SK-N-SH (cell line): ENCODE measurements around the gene CFAP99. TPM values are rescaled to one million over a fixed set of nuclear protein-coding genes. Genes with fewer than 3 reads are reported as not detected.

ENCODE experiments used
- CTCF ChIA-PET: fragments of 300-600, 350-600 bp; formaldehyde crosslinking; extraction: SDS; loops from one replicate; lab custom pipeline; 2021; lab: Yijun Ruan, JAX
- POLR2A ChIA-PET: fragments of 350-600 bp; sonication (Branson Sonifier 250); formaldehyde crosslinking; extraction: SDS; loops from one replicate; lab custom pipeline; 2020; ENCODE audit warnings: antibody characterized with exemption, inconsistent platforms; lab: Yijun Ruan, JAX
- DNase-seq: peaks from one replicate; pipeline ENCODE4 v3.0.0; 2012
- H2AFZ ChIP-seq: fragments of 200-600 bp; sonication (generic); 2 replicates; pipeline ENCODE4 v1.8.1; 2016; ENCODE audit warnings: antibody characterized with exemption, mild to moderate bottlenecking, low read depth
- H3F3A ChIP-seq: fragments of 200-600 bp; sonication (generic); replicated peaks from 2 replicates; pipeline ENCODE3; 2016; ENCODE audit warnings: antibody characterized with exemption, mild to moderate bottlenecking; ENCODE audit not compliant: insufficient read depth
- H3K27ac ChIP-seq, 2 experiments: fragments of 200-500 bp in 1 of 2; fragments of 200-600 bp in 1 of 2; sonication (Bioruptor generic) in 1 of 2; sonication (generic), shearing (Covaris generic) in 1 of 2; 2 replicates each; pipeline versions ENCODE4 v1.5.1 to v1.6.1; 2014 to 2016; ENCODE audit warnings: low read depth in 2 of 2, inconsistent platforms in 1 of 2, low read length in 1 of 2, mild to moderate bottlenecking in 1 of 2, mixed read lengths in 1 of 2
- H3K27me3 ChIP-seq: fragments of 200-600 bp; sonication (generic), shearing (Covaris generic); 2 replicates; pipeline ENCODE4 v1.6.1; 2016; ENCODE audit warnings: mixed run types; ENCODE audit not compliant: insufficient read depth
- H3K36me3 ChIP-seq, 2 experiments: fragments of 200-500 bp in 1 of 2; fragments of 200-600 bp in 1 of 2; sonication (Bioruptor generic) in 1 of 2; sonication (generic) in 1 of 2; replicated peaks in 1 of 2; 2 replicates each; pipeline versions ENCODE3 to v1.5.1; 2014 to 2016; ENCODE audit warnings: low read length in 1 of 2, mild to moderate bottlenecking in 1 of 2; ENCODE audit not compliant: insufficient read depth in 2 of 2, control insufficient read depth in 1 of 2
- H3K4me1 ChIP-seq, 2 experiments: fragments of 200-500 bp in 1 of 2; fragments of 200-600 bp in 1 of 2; sonication (Bioruptor generic) in 1 of 2; sonication (generic), shearing (Covaris generic) in 1 of 2; 2 replicates each; pipeline versions ENCODE4 v1.5.1 to v1.6.1; 2014 to 2016; ENCODE audit warnings: low read depth in 1 of 2, low read length in 1 of 2, mixed run types in 1 of 2; ENCODE audit not compliant: insufficient read depth in 2 of 2, control insufficient read depth in 1 of 2
- H3K4me2 ChIP-seq: fragments of 200-600 bp; sonication (generic), shearing (Covaris generic); 2 replicates; pipeline ENCODE4 v1.6.1; 2017; ENCODE audit warnings: mixed run types
- H3K4me3 ChIP-seq, 2 experiments: fragments of 200-500 bp in 1 of 2; fragments of 200-600 bp in 1 of 2; sonication (Bioruptor generic) in 1 of 2; sonication (generic), shearing (Covaris generic) in 1 of 2; 2 replicates each; pipeline versions ENCODE4 v1.5.1 to v1.8.1; 2014 to 2016; ENCODE audit warnings: low read depth in 2 of 2, inconsistent platforms in 1 of 2, low read length in 1 of 2, mild to moderate bottlenecking in 1 of 2, mixed read lengths in 1 of 2, moderate library complexity in 1 of 2
- H3K79me2 ChIP-seq: fragments of 200-600 bp; sonication (generic); 2 replicates; pipeline ENCODE4 v1.8.1; 2017; ENCODE audit warnings: mild to moderate bottlenecking; ENCODE audit not compliant: insufficient read depth
- H3K9ac ChIP-seq: fragments of 200-600 bp; sonication (generic); 2 replicates; pipeline ENCODE4 v1.6.1; 2017; ENCODE audit warnings: mixed run types
- H3K9me2 ChIP-seq: fragments of 200-600 bp; sonication (generic); 2 replicates; pipeline ENCODE4 v1.6.1; 2017; ENCODE audit warnings: mixed run types
- H3K9me3 ChIP-seq: fragments of 200-600 bp; sonication (generic); 2 replicates; pipeline ENCODE4 v1.6.1; 2017; ENCODE audit warnings: mixed run types, mild to moderate bottlenecking, moderate library complexity
- H4K20me1 ChIP-seq: fragments of 200-600 bp; sonication (generic); 2 replicates; pipeline ENCODE4 v1.6.1; 2017; ENCODE audit warnings: mild to moderate bottlenecking, mixed run types; ENCODE audit not compliant: insufficient read depth
- EZH2phosphoT487 ChIP-seq: fragments of 200-600 bp; sonication (generic); IDR thresholded peaks from 2 replicates; pipeline ENCODE4 v1.6.1; 2017; ENCODE audit warnings: low read depth, mixed run types, mild to moderate bottlenecking, antibody characterized with exemption, moderate library complexity, borderline replicate concordance
- FOSL2 ChIP-seq: IDR thresholded peaks from 2 replicates; pipeline ENCODE4 v1.4.0; 2012; ENCODE audit warnings: low read depth, mild to moderate bottlenecking, moderate library complexity, borderline replicate concordance
- JUND ChIP-seq: IDR thresholded peaks from 2 replicates; pipeline ENCODE4 v1.4.0; 2012
- NFIC ChIP-seq: IDR thresholded peaks from 2 replicates; pipeline ENCODE4 v1.4.0; 2012; ENCODE audit warnings: borderline replicate concordance
- NRF1 ChIP-seq: IDR thresholded peaks from 2 replicates; pipeline ENCODE4 v1.6.1; 2012; ENCODE audit warnings: low read depth, mild to moderate bottlenecking, low read length
- TAF1 ChIP-seq: IDR thresholded peaks from 2 replicates; pipeline ENCODE4 v1.6.1; 2012; ENCODE audit warnings: low read depth, mild to moderate bottlenecking, low read length, moderate library complexity, borderline replicate concordance
- TCF12 ChIP-seq: IDR thresholded peaks from 2 replicates; pipeline ENCODE4 v1.4.0; 2012
- USF1 ChIP-seq: IDR thresholded peaks from 2 replicates; pipeline ENCODE4 v1.4.0; 2012; ENCODE audit warnings: low read depth, borderline replicate concordance
- WGBS: methylation state at CpG from one replicate; pipeline ENCODE4 v1.1.6; 2017; ENCODE audit warnings: low lambda C conversion rate; 5-methylcytosine and 5-hydroxymethylcytosine counted together
- polyA plus RNA-seq, 3 experiments: library from polyadenylated mRNA; depleted of rRNA; stranded (reverse); fragments of >200 nt; gene quantifications; 2 replicates each; pipeline ENCODE4 v1.2.3, GENCODE V29; 2012
- TF ChIP-seq, protein P1 (sequence below): fragments of 150-350 bp; IDR thresholded peaks from 2 replicates; pipeline ENCODE4 v1.6.1; 2016; ENCODE audit warnings: mild to moderate bottlenecking, low read depth, low read length
- TF ChIP-seq, protein P2 (sequence below): IDR thresholded peaks from 2 replicates; pipeline ENCODE4 v1.6.1; 2012; ENCODE audit warnings: mild to moderate bottlenecking, low read depth, low read length, moderate library complexity
- TF ChIP-seq, protein P3 (sequence below): IDR thresholded peaks from 2 replicates; pipeline ENCODE4 v1.4.0; 2012; ENCODE audit warnings: low read depth

Gene CFAP99
- polyA plus RNA-seq, 1 of the 3 experiments (the other 2 are of a cell fraction): 0.13 TPM

DNA sequence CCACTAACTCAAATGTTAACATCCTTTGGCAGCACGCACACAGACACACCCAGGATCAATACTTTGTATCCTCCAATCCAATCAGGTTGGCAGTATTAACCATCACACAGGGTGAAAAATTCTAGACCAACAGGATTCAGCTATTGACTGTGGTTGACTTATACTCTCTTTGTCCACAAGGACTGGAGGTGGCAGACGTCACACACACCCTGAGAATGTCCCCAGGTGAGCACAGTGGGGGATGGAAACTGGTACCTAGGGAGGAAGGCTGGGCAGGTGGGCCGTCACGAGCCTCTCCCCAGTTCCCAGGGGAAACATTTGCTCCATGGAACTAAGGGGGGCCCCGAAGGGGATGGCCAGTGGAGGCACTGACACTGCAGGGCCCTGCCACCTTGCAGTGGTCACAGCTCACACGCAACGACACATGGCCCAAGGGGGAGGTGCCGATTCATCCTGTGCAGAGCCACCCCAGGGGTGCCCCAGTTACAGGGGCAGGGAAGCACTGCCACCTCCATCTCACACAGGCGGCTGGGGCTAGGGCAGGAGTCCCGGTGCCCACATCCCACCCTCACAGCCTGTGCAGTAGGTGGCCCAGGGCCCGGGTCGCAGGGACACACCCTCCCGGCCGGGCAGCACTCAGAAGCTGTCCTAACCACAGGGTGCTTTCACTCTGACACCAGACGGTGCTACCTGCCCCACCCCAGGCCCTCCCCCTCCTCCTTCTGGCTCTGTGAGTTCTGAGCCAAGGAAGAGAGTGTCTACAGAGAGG, 17.7 kb upstream of the CFAP99 start:
- Histone ChIP-seq H3K36me3 (no peaks in the 10 kb centered on the region), H3K4me2 (no peak overlapping the region), H3K79me2 (no peaks in the 10 kb centered on the region), H4K20me1 (no peaks in the 10 kb centered on the region), H3K4me1 (peaks cover 0 to 18% of the 10 kb centered on the region in 2 experiments; a peak in 2 of 4 replicates), H3F3A (no peaks in the 10 kb centered on the region), H3K9me3 (no peaks in the 10 kb centered on the region), H3K9ac (no peak overlapping the region), H3K27ac (no peak overlapping the region), H3K9me2 (no peaks in the 10 kb centered on the region), H2AFZ (no peak overlapping the region), H3K27me3 (no peaks in the 10 kb centered on the region), H3K4me3 (no peak overlapping the region)
- ChIA-PET POLR2A (interaction anchor here (1.0 to 2.2 kb wide), 2 partner anchors 12 kb away, joined by 3 to 9 read pairs; no protein-coding TSS in a partner anchor), CTCF (interaction anchor here (0.8 to 3.1 kb wide), 2 partner anchors 12 to 18 kb away, joined by 3 to 15 read pairs; partner anchors contain the start of gene CFAP99)
- TF ChIP-seq FOSL2: no peak
- no peak for TF ChIP-seq TAF1
- TF ChIP-seq NFIC: no peak
- TF ChIP-seq USF1: no peak
- TF ChIP-seq, protein P1, sequence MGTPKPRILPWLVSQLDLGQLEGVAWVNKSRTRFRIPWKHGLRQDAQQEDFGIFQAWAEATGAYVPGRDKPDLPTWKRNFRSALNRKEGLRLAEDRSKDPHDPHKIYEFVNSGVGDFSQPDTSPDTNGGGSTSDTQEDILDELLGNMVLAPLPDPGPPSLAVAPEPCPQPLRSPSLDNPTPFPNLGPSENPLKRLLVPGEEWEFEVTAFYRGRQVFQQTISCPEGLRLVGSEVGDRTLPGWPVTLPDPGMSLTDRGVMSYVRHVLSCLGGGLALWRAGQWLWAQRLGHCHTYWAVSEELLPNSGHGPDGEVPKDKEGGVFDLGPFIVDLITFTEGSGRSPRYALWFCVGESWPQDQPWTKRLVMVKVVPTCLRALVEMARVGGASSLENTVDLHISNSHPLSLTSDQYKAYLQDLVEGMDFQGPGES: no peak
- no peak for TF ChIP-seq EZH2phosphoT487
- TF ChIP-seq, protein P2, sequence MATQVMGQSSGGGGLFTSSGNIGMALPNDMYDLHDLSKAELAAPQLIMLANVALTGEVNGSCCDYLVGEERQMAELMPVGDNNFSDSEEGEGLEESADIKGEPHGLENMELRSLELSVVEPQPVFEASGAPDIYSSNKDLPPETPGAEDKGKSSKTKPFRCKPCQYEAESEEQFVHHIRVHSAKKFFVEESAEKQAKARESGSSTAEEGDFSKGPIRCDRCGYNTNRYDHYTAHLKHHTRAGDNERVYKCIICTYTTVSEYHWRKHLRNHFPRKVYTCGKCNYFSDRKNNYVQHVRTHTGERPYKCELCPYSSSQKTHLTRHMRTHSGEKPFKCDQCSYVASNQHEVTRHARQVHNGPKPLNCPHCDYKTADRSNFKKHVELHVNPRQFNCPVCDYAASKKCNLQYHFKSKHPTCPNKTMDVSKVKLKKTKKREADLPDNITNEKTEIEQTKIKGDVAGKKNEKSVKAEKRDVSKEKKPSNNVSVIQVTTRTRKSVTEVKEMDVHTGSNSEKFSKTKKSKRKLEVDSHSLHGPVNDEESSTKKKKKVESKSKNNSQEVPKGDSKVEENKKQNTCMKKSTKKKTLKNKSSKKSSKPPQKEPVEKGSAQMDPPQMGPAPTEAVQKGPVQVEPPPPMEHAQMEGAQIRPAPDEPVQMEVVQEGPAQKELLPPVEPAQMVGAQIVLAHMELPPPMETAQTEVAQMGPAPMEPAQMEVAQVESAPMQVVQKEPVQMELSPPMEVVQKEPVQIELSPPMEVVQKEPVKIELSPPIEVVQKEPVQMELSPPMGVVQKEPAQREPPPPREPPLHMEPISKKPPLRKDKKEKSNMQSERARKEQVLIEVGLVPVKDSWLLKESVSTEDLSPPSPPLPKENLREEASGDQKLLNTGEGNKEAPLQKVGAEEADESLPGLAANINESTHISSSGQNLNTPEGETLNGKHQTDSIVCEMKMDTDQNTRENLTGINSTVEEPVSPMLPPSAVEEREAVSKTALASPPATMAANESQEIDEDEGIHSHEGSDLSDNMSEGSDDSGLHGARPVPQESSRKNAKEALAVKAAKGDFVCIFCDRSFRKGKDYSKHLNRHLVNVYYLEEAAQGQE: no peak
- TF ChIP-seq, protein P3, sequence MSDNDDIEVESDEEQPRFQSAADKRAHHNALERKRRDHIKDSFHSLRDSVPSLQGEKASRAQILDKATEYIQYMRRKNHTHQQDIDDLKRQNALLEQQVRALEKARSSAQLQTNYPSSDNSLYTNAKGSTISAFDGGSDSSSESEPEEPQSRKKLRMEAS: no peak
- no peak for TF ChIP-seq JUND
- TF ChIP-seq NRF1: no peak
- no peak for TF ChIP-seq TCF12
- no peak for DNase-seq
- 81% methylated on average over 7 of the region's 15 CpGs for WGBS
